ENCODE results near the gene LCP2. TPM values are rescaled to one million over a fixed set of nuclear protein-coding genes. Genes with fewer than 3 reads are reported as not detected.

The LCP2 gene
- polyA plus RNA-seq, 6 donors from 2014 or later, result 2.9 to 28.7 (median 9.5) TPM

DNA sequence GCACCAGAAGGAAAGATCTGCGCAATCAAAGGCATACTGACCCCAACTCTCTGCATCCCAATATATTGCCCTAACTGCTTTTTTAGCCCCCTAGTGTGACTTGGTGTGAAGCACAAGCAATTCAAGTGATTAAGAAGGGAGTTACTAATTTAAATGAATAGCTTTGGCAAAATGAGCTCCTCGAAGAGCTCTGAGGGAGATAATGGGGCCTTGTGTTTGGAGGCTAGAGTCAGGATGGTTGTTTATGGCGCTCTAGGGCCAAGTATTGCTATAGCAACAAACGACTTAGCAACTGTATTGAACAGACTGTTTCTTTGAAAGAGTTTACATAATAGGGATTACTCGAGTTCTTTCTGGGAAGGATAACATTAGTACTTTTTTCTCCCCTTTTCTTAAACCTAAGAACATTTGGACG, 76.2 kb downstream of the LCP2 start:
- ATAC-seq (ENCODE audit: low read depth in 2 of 2), result no peak

DNA sequence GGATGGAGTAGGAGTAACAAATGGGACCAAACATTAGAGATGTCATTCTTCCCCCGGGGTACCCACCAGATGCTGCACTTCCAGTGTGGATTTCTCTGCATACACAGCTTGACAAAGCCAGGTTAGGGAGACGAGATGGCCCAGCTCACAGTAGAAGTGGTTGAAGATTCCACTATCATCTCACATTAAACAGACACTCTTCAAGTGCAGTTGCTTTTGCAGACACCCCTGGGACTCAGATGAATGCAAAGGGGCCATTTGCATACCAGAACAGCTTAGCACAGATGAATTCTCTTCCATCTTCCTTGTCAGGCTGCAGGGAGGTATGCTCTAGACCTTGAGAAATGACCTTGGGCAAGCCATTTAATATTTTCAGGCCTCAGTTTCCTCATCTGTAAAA, 77.4 kb downstream of the LCP2 start:
- H3K27ac Mint-ChIP-seq, result peak overlapping the region in 2 of 6 donors; percentile 31 to 56
- no peak for ATAC-seq (ENCODE audit: low read depth in 2 of 2)
- DNase-seq, result no peak
- peaks cover 0 to 7% (median under 1%) of the 10 kb centered on the region in 3 donors for H3K27me3 Mint-ChIP-seq
- H3K9me3 Mint-ChIP-seq, result no peaks in the 10 kb centered on the region
- H3K4me1 Mint-ChIP-seq, result no peaks in the 10 kb centered on the region
- H3K36me3 Mint-ChIP-seq, result no peaks in the 10 kb centered on the region
- H3K4me3 Mint-ChIP-seq, result no peak overlapping the region

More for the DNA sequence above, 76.2 kb downstream of the LCP2 start:
- Mint-ChIP-seq H3K9me3 (no peaks in the 10 kb centered on the region), H3K4me1 (peaks cover 0 to 3% (median 0%) of the 10 kb centered on the region in 3 donors), H3K4me3 (no peak overlapping the region), H3K36me3 (no peaks in the 10 kb centered on the region), H3K27me3 (peaks cover 0 to 8% (median 0%) of the 10 kb centered on the region in 3 donors), H3K27ac (no peak overlapping the region)
- DNase-seq, result no peak

DNA sequence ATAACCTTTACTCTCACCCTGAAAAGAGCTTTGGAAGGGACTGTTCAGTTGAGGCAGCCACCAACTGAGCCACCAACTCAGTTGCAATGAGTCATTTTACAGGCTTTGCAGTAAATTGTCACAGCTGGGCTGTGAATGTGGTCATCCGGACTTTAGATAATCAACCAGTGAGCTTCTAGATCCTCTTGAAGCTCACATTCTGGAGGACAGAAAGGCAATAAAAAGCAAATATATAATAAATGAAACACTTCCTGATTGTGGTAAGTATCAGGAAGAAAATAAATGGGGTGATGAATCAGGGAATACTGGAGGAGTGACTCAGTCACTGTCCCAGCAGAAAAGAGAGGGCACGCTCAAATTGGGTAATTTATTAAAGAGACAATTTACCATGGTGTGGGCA, 78.0 kb downstream of the LCP2 start:
- no peak for DNase-seq
- H3K27ac Mint-ChIP-seq, result peak overlapping the region in 2 of 6 donors; percentile 20 to 56
- no peaks in the 10 kb centered on the region for H3K4me1 Mint-ChIP-seq
- no peak overlapping the region for H3K4me3 Mint-ChIP-seq
- ATAC-seq (ENCODE audit: low read depth in 2 of 2), result no peak
- H3K9me3 Mint-ChIP-seq, result no peaks in the 10 kb centered on the region
- H3K27me3 Mint-ChIP-seq, result peaks cover 0 to 7% (median 0%) of the 10 kb centered on the region in 3 donors
- H3K36me3 Mint-ChIP-seq, result no peaks in the 10 kb centered on the region

DNA sequence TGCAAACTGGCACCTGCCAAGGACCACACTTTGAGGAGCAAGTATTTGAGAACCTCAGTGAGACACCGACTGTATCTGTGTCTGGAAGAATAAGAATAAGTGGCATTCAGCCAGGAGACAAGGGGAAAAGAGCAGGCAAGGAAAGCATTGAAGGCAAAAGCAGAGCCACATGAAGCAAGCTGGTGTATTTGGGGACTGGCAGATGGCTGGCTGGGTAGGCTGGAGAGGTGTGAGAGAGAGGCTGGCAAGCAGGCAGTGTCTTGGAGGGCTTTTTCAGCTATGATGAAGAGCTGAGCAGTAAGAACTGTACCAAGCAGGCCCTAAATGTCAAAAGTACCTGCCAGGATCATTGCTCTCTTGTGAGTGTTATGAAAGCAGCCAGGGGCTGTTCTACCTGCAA, 78.9 kb downstream of the LCP2 start:
- no peaks in the 10 kb centered on the region for H3K4me1 Mint-ChIP-seq
- no peak overlapping the region for H3K4me3 Mint-ChIP-seq

DNA sequence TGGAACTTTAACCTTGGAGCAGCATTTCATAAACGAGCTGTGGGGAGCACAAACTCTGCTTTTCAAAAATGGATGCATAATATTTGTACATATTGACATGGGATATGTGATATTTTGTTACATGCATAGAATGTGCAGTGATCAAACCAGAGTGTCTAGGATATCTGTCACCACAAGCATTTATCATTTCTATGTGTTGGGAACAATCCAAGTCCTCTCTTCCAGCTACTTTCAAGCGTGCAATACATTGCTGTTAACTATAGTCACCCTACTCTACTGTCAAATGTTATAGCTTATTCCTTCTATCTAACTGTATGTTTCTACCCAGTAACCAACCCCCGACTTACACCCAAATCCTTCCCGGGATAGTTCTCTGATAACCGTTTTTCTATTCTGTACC, 79.7 kb downstream of the LCP2 start:
- no peak overlapping the region for H3K27ac Mint-ChIP-seq
- DNase-seq, result no peak
- no peak for ATAC-seq (ENCODE audit: low read depth in 2 of 2)
- H3K27me3 Mint-ChIP-seq, result peaks cover 0 to 16% (median 3%) of the 10 kb centered on the region in 3 donors
- H3K9me3 Mint-ChIP-seq, result peaks cover 0 to 1% (median 0%) of the 10 kb centered on the region in 7 donors
- H3K4me1 Mint-ChIP-seq, result no peaks in the 10 kb centered on the region
- H3K4me3 Mint-ChIP-seq, result no peak overlapping the region
- no peaks in the 10 kb centered on the region for H3K36me3 Mint-ChIP-seq

More for the DNA sequence above, 78.9 kb downstream of the LCP2 start:
- H3K36me3 Mint-ChIP-seq, result no peaks in the 10 kb centered on the region
- H3K27ac Mint-ChIP-seq, result no peak overlapping the region
- DNase-seq (no peak), ATAC-seq (ENCODE audit: low read depth in 2 of 2) (no peak)
- H3K27me3 Mint-ChIP-seq, result peaks cover 0 to 10% (median 3%) of the 10 kb centered on the region in 3 donors
- peaks cover 0 to 1% (median 0%) of the 10 kb centered on the region in 7 donors for H3K9me3 Mint-ChIP-seq

DNA sequence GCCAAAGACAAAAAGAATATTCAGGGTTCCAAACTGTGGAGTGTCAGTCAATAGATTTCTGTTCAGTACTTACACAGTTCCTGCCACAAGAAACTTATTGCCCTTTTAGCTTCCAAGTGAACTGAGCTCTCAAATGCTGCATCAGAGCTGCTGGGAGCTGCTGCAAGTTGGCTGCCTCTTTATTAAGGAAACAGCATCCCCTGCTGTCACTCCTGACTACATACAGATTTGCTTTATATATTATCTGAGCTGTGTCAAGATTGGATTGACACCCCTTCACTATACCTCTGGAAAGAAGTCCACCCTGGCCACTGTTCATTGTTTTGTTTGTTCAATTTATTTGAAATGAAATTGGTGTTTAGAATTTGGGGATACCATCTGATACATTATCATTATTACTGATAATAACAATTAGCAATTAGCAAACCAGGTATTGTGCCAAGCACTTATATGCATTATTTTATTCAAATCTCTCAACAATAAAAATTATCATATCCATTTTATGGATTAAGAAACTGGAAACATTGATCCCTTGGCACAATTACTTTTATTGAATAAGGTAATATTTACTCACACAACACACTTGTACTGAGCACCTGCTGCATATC, 81.2 kb downstream of the LCP2 start:
- H3K27ac Mint-ChIP-seq, result no peak overlapping the region
- ATAC-seq (ENCODE audit: low read depth in 2 of 2) (no peak), DNase-seq (no peak)
- H3K36me3 Mint-ChIP-seq, result no peaks in the 10 kb centered on the region
- H3K27me3 Mint-ChIP-seq, result peaks cover 7 to 28% (median 10%) of the 10 kb centered on the region in 3 donors
- no peak overlapping the region for H3K4me3 Mint-ChIP-seq
- peaks cover 0 to 1% (median 0%) of the 10 kb centered on the region in 7 donors for H3K9me3 Mint-ChIP-seq
- no peaks in the 10 kb centered on the region for H3K4me1 Mint-ChIP-seq

DNA sequence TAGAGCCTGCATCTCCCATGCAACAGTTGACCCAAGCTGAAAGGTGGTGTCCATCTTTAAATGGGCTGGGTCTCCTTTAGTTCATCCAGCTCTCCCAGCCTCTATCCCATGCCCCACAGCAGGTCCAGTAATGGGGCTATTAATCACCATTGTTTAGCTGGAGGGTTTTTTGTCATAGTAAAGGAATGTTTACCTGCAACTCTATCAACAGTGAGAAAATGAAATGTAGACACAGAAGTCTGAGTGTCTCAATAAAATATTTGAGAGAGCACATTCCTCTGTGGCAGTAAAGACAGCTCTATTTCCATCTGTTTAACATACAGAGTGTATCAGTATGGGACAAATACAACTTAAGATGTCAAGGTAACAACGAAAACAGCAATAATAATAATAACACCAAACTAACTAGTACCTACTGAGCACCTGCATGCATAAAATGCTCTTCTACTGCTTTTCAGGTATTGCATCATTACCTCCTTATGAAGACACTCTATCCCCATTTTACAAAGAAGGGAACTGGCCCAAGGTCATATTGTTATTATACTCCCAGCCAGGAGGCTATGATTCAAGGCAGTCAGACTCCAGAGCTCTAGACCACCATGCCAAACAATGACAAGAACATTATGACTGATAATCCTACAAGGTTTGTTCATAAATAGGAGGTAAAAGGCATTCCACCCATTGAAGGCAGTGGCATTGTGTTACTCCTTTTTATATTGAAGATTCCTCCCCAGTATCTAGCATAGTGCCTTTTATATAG, 85.8 kb downstream of the LCP2 start:
- ATAC-seq (ENCODE audit: low read depth in 2 of 2) (no peak), DNase-seq (no peak)
- Mint-ChIP-seq H3K4me1 (no peaks in the 10 kb centered on the region), H3K36me3 (no peaks in the 10 kb centered on the region), H3K27ac (no peak overlapping the region), H3K4me3 (no peak overlapping the region), H3K9me3 (peaks cover 0 to 10% (median 4%) of the 10 kb centered on the region in 7 donors), H3K27me3 (peaks cover 19 to 58% (median 41%) of the 10 kb centered on the region in 3 donors)

DNA sequence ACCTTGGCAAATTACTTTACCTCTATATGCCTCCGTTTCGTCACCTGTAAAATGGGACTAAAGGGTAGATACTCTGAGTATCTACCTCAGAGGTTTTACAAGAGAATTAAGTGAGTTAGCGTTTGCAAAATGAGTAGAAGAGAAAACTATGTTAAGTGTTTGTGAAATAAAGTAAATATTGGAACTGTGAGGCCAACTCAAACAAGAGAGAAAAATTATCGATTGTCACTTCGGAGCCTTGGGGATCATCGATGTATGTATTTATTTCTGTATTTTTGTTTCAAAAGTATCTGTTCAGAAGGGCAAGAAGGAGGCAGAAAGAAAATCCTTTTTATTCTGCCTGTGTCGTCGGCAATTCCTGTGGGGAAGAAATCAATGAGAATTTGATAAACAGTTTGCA, 90.6 kb downstream of the LCP2 start:
- Mint-ChIP-seq H3K4me3 (no peak overlapping the region), H3K27ac (no peak overlapping the region), H3K9me3 (peaks cover 0 to 10% (median 4%) of the 10 kb centered on the region in 7 donors), H3K36me3 (no peaks in the 10 kb centered on the region), H3K4me1 (no peaks in the 10 kb centered on the region), H3K27me3 (peaks cover 22 to 61% (median 60%) of the 10 kb centered on the region in 3 donors)
- no peak for ATAC-seq (ENCODE audit: low read depth in 2 of 2)
- DNase-seq, result no peak

DNA sequence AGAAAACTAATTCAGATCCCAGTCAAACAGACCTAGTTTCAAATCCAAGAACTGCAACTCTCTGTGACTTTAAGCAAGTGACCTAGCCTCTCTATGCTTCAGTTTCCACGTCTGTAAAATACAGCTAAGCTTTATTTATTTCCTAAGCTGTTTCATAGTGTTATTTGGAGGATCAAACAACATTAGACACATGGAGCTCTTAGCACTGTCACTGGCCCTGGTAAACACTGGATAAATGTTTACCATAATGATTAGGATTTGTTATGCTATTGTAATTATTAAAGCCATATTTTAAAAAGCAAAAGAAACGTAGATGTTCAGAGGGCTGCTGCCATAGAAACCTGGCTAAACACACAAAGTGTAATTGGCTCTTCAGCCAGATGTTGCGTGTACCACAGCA, 91.4 kb downstream of the LCP2 start:
- no peak for ATAC-seq (ENCODE audit: low read depth in 2 of 2)
- Mint-ChIP-seq H3K4me3 (no peak overlapping the region), H3K27me3 (peaks cover 25 to 58% (median 57%) of the 10 kb centered on the region in 3 donors), H3K9me3 (peaks cover 0 to 10% (median 4%) of the 10 kb centered on the region in 7 donors), H3K4me1 (no peaks in the 10 kb centered on the region), H3K27ac (no peak overlapping the region), H3K36me3 (no peaks in the 10 kb centered on the region)
- DNase-seq, result no peak

DNA sequence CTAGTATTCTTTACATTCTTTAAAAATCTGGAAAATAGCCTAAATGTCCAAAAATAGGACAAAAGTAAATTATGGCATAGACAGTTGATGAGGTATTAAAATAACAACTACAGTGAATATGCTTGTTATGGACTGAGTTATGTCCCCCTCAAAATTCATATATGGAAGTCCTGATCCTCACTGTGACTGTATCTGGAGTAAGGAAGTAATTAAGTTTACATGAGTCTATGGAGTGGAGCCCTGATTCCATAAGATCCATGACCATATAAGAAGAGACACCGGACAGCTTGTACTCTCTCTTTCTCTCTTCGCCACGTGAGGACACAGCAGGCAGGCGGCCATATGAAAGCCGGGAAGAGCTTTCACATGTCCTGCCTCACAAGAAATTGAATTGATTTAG, 93.4 kb downstream of the LCP2 start:
- no peak overlapping the region for H3K4me3 Mint-ChIP-seq
- H3K27me3 Mint-ChIP-seq, result peaks cover 13 to 47% (median 42%) of the 10 kb centered on the region in 3 donors
- peak overlapping the region in 1 of 6 donors; percentile 27 for H3K27ac Mint-ChIP-seq
- DNase-seq, result no peak
- no peaks in the 10 kb centered on the region for H3K36me3 Mint-ChIP-seq
- H3K9me3 Mint-ChIP-seq, result no peaks in the 10 kb centered on the region
- no peaks in the 10 kb centered on the region for H3K4me1 Mint-ChIP-seq
- no peak for ATAC-seq (ENCODE audit: low read depth in 2 of 2)

DNA sequence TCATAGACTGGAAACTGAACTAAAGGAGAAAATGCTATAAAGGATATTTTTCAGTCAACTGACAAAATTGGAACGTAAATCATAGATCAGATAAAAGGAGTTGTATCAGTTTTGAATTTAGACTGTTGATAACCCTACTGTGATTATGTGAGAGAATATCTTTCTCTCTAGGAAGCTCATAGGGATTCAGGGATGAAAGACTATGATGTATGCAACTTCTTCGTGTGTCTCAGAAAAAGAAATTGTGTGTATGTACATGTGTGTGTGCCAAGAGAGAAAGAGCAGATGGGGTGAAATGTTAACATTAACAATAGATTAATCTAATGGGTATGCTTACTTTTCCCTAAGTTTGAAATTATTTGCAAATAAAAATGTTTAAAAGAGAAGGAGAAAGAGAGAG, 95.5 kb downstream of the LCP2 start:
- no peak overlapping the region for H3K27ac Mint-ChIP-seq
- H3K36me3 Mint-ChIP-seq, result no peaks in the 10 kb centered on the region
- H3K9me3 Mint-ChIP-seq, result no peaks in the 10 kb centered on the region
- DNase-seq (no peak), ATAC-seq (ENCODE audit: low read depth in 2 of 2) (no peak)
- no peak overlapping the region for H3K4me3 Mint-ChIP-seq
- peaks cover 13 to 40% (median 38%) of the 10 kb centered on the region in 3 donors for H3K27me3 Mint-ChIP-seq
- H3K4me1 Mint-ChIP-seq, result no peaks in the 10 kb centered on the region

DNA sequence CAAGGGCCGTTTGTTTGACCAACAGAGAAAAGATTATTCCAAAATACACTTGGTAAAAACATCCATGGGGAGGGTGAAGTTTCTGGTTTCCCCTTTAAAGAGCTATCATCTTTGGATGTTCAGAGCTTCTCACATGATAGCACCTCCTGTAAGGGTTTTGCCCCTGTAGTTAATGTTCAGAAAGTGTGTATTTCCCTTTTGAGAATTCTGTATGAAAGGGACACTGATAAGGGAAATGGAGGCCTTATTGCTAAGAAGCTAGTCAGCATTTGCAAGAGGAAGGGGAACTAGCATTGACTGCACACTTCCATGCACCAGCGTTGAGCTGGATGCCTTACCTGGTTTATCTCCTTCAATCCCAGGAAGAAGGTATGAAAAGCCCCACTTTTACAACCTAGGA, 96.3 kb downstream of the LCP2 start:
- Mint-ChIP-seq H3K4me3 (no peak overlapping the region), H3K27me3 (peaks cover 13 to 36% (median 34%) of the 10 kb centered on the region in 3 donors), H3K9me3 (no peaks in the 10 kb centered on the region), H3K36me3 (no peaks in the 10 kb centered on the region), H3K4me1 (no peaks in the 10 kb centered on the region), H3K27ac (no peak overlapping the region)
- ATAC-seq (ENCODE audit: low read depth in 2 of 2), result no peak
- no peak for DNase-seq

DNA sequence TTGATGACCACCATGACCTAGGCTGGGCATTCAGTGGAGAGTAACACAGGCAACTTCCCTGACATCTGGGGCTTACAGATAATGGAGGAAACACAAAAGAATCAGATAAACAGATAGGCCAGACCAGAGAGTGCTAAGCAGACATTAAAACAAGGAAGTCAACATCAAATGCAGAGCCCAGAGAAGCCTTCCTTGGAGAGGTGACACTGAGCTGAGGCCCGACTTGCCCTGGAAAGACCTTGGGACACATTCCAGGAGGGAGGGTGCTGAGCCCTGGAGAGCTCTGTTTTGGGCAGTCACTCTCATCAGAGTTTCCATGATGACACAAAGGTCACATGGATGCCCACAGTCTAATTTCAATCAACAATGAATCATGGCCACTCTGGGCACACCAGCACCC, 96.7 kb downstream of the LCP2 start:
- DNase-seq (no peak), ATAC-seq (ENCODE audit: low read depth in 2 of 2) (no peak)
- H3K36me3 Mint-ChIP-seq, result no peaks in the 10 kb centered on the region
- no peaks in the 10 kb centered on the region for H3K9me3 Mint-ChIP-seq
- H3K4me3 Mint-ChIP-seq, result no peak overlapping the region
- no peak overlapping the region for H3K27ac Mint-ChIP-seq
- H3K27me3 Mint-ChIP-seq, result peaks cover 13 to 37% (median 32%) of the 10 kb centered on the region in 3 donors
- no peaks in the 10 kb centered on the region for H3K4me1 Mint-ChIP-seq
